ENCODE measurements around the gene CLIC2.
A peak's percentile ranks its signal among the peaks of the same experiment; 100 is the strongest.

The CLIC2 gene

GRCh38 chrX:155266439-155266838 is 68.0 kb downstream of the CLIC2 start:
- TF ChIP-seq CTCF (IDR thresholded peaks at IDR 0.05; ENCODE audit: extremely low read depth, missing control alignments): no peak
- no peak for DNase-seq (ENCODE audit: low spot score)

- DNase-seq (ENCODE audit: low spot score): peak; percentile 56
- TF ChIP-seq CTCF (IDR thresholded peaks at IDR 0.05; ENCODE audit: extremely low read depth, missing control alignments): peak; percentile 3
Measured at GRCh38 chrX:155263854-155264628, 70.4 kb downstream of the CLIC2 start, which contains the start of gene RAB39B. RAB39B (minus strand) TSS chrX:155264491; CDS start chrX:155264288, 203 bp downstream.

- no peak for TF ChIP-seq CTCF (IDR thresholded peaks at IDR 0.05; ENCODE audit: extremely low read depth, missing control alignments)
- DNase-seq (ENCODE audit: low spot score): no peak
Measured at GRCh38 chrX:155262970-155263754, 71.3 kb downstream of the CLIC2 start.

GRCh38 chrX:155259752-155260151 is 74.7 kb downstream of the CLIC2 start:
- TF ChIP-seq CTCF (IDR thresholded peaks at IDR 0.05; ENCODE audit: extremely low read depth, missing control alignments): no peak
- DNase-seq (ENCODE audit: low spot score): no peak

- no peak for TF ChIP-seq CTCF (IDR thresholded peaks at IDR 0.05; ENCODE audit: extremely low read depth, missing control alignments)
Measured at GRCh38 chrX:155251391-155251790, 83.0 kb downstream of the CLIC2 start.

GRCh38 chrX:155247497-155247896 is 86.9 kb downstream of the CLIC2 start:
- DNase-seq (ENCODE audit: low spot score): no peak

More at GRCh38 chrX:155251391-155251790, 83.0 kb downstream of the CLIC2 start:
- no peak for DNase-seq (ENCODE audit: low spot score)

More at GRCh38 chrX:155247497-155247896, 86.9 kb downstream of the CLIC2 start:
- TF ChIP-seq CTCF (IDR thresholded peaks at IDR 0.05; ENCODE audit: extremely low read depth, missing control alignments): no peak
